ENCODE measurements around the gene AQP1. TPM values are rescaled to one million over a fixed set of nuclear protein-coding genes. Genes with fewer than 3 reads are reported as not detected.

AQP1 gene
- total RNA-seq, 1 experiment from 2014 or later: 0.15 TPM

DNA sequence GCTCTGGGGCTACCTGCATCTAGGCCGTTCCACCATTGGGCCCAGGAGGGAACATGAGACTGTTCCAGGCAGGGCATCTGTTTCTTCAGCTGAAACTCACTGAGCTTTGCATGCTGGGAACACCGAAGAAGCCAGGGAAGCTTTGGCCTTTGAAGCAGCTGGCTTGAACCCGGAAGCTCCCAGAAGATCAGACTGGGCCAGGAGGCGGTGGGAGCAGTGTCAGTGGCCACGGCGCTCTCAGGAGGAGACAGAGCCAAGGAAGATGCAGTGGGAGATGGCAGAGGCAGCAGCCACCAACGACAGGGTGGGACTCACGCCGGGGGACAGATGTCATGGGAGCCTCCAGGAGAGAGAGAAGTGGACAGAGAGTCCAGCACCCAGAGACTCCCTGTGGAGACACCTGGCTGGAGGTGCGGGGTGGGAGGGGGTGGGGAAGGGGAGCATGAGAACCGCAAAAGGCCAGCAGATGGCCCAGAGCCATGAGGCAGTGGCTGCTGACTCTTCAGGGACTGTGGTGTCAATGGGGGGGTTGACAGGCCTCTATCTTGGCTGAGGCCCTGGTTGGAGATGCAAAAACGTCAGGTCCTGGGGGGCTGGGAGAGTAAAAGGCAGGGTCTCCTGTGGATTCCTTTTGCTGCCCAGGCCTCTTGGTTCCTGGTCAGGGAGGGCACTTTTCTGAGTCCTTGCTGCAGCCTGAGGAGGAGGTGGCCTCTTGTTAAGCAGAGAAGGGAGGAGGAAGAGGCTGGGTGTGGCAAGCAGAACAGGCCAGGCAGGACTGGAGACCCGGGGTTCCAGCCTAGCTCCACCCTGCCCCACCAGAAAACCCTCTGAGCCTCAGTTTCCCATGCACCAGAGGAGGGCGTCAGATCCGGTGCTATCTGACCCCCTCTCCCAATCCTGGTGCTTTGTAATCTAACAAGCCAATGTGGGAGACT lies 6.3 kb upstream of the AQP1 start:
- DNase-seq (ENCODE audit: extremely low read depth, low read depth): no peak

GRCh38 chr7:30906014-30906413 lies 5.6 kb upstream of the AQP1 start:
- DNase-seq (ENCODE audit: extremely low read depth, low read depth): peak; percentile 22

GRCh38 chr7:30906515-30907240 lies 5.0 kb upstream of the AQP1 start:
- DNase-seq (ENCODE audit: extremely low read depth, low read depth): no peak

GRCh38 chr7:30907527-30908267 lies 4.0 kb upstream of the AQP1 start:
- DNase-seq (ENCODE audit: extremely low read depth, low read depth): no peak

DNA sequence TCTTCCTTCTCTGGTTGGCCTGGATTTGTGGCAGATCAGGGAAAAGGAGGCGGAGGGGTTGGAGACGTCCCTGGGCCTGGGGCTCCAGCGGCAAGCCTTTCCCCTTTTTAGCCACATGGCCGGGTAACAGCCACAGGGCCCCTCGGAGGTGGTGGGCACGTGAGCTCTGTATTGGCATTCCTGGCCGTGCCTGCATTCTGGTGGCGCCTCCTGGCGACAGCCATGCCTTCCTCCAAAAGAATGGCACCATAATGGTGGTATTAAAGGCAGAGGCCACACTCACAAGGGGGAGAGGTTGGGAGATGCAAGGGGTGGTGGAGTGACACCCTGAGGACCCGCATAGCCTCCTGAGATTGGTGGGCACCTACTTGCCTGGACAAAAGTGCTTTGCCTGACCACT lies 3.0 kb upstream of the AQP1 start:
- DNase-seq (ENCODE audit: extremely low read depth, low read depth): no peak

DNA sequence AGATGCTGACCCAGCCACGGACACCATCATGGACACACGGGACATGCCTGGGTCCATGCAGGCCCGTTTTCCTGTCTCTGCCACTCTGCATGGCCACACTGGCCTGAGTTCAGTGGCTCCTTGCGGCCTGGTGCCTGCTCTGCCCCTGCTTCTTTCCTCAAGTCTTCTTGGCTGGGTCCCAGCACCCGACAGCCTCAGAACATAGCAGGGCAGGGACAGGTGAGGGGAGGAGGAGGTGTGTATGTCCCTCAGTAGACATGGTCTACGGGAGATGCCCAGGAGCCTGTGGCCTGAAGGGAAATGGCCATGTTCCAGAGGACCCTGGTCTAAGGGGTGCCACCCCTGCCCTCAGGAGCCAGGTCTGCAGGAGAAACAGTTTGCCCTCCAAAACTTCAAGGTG lies 2.2 kb upstream of the AQP1 start:
- no peak for DNase-seq (ENCODE audit: extremely low read depth, low read depth)

GRCh38 chr7:30910411-30911073 lies 1.1 kb upstream of the AQP1 start:
- DNase-seq (ENCODE audit: extremely low read depth, low read depth): no peak

GRCh38 chr7:30911133-30911532 lies 520 bp upstream of the AQP1 start:
- no peak for DNase-seq (ENCODE audit: extremely low read depth, low read depth)

- DNase-seq (ENCODE audit: extremely low read depth, low read depth): no peak
These were observed 523 bp downstream of the AQP1 start for GRCh38 chr7:30912021-30912730.

DNA sequence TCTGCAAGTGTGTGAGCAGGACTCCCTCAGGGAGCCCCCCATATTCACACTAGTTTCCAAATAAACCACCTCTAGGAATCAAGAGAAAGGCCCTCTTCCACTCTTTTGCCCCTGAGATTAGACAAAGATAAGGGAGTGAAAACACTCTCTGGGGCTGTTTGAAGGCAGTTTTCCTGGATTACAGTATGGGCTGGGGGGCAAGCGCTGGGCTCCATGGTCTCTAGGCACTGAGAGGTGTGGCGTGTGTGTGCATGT lies 1.0 kb downstream of the AQP1 start:
- DNase-seq (ENCODE audit: extremely low read depth, low read depth): no peak

GRCh38 chr7:30912986-30913811 lies 1.5 kb downstream of the AQP1 start:
- no peak for DNase-seq (ENCODE audit: extremely low read depth, low read depth)

- DNase-seq (ENCODE audit: extremely low read depth, low read depth): no peak
These were observed 2.3 kb downstream of the AQP1 start for GRCh38 chr7:30913821-30914515.

DNA sequence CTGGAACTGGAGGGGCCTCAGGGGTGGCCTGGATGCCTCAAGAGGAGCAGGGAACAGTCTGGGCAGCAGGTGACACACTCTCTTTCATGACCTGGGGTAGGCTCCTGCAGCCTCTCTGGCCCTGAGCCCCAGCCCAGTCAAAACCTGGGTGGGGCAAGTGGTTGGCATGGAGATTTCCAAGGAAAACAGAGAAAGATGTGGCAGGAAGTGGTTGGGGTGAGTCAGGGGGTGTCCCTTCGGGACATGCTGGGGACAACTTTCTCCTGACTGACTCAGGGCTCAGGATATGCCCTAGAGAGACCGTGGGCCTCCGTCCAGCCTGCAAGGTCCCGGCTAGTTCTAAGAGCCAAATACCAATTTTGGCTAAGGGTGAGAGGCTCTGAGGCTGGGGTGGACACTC lies 2.9 kb downstream of the AQP1 start:
- DNase-seq (ENCODE audit: extremely low read depth, low read depth): peak; percentile 22

DNA sequence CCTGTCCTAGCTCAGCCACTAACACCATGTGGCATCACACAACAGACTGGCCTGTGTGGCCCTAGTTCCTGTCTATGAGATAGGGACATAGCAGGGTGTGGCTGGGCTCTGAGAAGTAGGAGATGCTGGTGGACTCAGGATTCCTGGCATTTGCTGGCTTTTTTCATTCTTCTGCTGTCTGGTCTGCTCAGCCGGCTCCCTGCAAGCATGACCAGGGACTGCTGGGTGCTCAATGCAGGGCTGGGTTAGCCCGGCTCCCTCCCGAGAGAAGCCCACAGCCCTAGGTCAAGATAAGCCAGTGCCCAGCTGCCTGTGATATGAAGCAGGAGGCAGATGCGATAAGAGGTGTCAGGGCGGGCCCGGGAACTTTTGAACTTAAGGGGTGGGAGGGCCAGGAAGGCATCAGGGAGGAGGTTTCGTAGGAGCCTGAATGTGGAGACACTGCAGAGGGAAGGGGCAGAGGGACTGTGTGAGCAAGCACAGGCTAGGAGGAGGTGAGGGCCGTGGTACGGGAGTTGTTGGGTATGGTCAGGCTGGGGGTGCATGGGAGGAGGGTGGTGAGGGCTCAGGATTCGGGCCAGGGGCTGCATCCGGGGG lies 3.5 kb downstream of the AQP1 start:
- no peak for DNase-seq (ENCODE audit: extremely low read depth, low read depth)

GRCh38 chr7:30915751-30916150 lies 4.1 kb downstream of the AQP1 start:
- DNase-seq (ENCODE audit: extremely low read depth, low read depth): no peak

GRCh38 chr7:30916255-30916654 lies 4.6 kb downstream of the AQP1 start:
- no peak for DNase-seq (ENCODE audit: extremely low read depth, low read depth)

DNA sequence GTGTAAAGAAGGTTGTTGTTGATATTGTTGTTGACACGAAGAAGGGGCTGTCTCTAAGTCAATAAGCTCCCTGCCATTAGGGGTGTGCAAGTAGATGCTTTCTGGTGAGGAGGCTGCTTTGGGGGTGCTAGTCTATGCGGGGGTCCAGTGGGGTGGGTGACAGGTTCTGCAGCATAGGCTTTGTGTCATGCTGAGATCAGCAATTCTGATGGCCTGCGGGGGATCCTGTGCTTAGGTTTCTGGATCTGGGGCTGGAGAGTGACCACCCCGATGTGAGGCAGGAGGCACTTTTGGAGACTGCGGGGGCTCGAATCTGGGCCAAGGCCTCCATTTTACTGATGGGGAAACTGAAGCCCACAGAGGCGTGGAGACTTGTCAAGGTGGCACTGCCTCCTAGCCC lies 5.1 kb downstream of the AQP1 start:
- no peak for DNase-seq (ENCODE audit: extremely low read depth, low read depth)

DNA sequence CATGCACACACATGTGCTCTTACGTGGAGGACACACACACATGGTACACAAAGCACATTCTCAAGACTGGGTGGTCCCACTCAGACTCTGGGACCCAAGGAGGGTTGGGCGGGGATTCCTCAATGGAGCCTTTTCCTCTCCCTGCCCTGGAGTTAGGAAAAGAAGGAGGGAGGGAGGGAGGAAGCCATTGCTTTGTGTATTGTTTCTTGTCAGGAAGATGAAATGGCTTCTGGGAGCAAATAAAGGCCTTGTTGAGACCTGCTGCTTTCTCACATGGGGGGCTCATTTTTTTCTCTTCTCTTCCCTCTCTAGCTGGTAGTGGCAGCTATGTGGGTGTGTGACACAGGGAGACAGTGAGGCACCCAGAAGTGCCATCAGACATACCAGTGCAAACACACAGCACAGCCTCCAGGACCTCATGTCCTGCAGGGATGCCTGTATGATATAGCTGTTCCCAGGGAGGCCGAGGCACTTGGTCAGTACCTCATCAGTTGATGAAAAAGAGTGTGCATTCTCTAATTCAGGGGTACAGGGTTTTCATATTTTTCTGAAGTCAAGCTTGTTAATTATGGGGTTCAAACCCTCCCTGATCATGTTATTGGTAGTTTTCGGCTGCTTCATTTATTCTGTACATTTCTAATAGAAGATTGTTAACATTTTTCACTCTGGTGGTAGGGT lies 5.7 kb downstream of the AQP1 start:
- DNase-seq (ENCODE audit: extremely low read depth, low read depth): no peak

Measured in NCI-H460 (cell line).